OCI-LY1 (cell line): Measurements from ENCODE around the gene CD248.

Source experiments
- EZH2 ChIP-seq: fragments of 200-600 bp; sonication (generic), shearing (Covaris generic); IDR thresholded peaks from 2 replicates; pipeline ENCODE4 v1.8.0; 2017; ENCODE audit warnings: borderline replicate concordance, mixed run types, mild to moderate bottlenecking, antibody characterized with exemption, low read length, moderate library complexity, mixed read lengths
- TF ChIP-seq, protein P1 (sequence below): fragments of 200-600 bp; sonication (generic), shearing (Covaris generic); IDR thresholded peaks from 2 replicates; pipeline ENCODE4 v1.5.1; 2017; ENCODE audit warnings: mild to moderate bottlenecking, antibody characterized with exemption, low read length, moderate library complexity, mixed read lengths

DNA sequence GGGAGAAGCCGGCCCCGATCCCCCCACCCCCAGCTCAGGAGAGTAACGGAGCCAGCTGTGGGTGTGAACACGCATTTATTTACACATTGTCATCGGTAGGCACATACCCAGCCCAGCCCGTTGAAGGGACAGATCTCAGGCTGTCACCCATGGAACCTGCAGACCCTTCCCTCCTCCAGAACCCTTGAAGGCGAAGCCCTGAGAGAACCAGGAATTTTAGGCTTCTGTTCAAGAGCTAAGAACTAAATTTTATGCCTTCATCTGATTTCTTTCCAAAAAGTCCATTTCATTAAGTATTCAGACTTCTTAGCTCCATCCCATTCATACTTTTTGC lies 28.4 kb upstream of the CD248 start:
- TF ChIP-seq, protein P1, sequence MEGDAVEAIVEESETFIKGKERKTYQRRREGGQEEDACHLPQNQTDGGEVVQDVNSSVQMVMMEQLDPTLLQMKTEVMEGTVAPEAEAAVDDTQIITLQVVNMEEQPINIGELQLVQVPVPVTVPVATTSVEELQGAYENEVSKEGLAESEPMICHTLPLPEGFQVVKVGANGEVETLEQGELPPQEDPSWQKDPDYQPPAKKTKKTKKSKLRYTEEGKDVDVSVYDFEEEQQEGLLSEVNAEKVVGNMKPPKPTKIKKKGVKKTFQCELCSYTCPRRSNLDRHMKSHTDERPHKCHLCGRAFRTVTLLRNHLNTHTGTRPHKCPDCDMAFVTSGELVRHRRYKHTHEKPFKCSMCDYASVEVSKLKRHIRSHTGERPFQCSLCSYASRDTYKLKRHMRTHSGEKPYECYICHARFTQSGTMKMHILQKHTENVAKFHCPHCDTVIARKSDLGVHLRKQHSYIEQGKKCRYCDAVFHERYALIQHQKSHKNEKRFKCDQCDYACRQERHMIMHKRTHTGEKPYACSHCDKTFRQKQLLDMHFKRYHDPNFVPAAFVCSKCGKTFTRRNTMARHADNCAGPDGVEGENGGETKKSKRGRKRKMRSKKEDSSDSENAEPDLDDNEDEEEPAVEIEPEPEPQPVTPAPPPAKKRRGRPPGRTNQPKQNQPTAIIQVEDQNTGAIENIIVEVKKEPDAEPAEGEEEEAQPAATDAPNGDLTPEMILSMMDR: no peak
- TF ChIP-seq EZH2: no peak
